ENCODE data around the gene S1PR1. TPM values are rescaled to one million over a fixed set of nuclear protein-coding genes. Genes with fewer than 3 reads are reported as not detected.

Gene S1PR1
- polyA plus RNA-seq, 1 donor (not counting 4 experiments of a cell fraction or from before 2014, with no cell fraction given), result 3.1 TPM

DNA sequence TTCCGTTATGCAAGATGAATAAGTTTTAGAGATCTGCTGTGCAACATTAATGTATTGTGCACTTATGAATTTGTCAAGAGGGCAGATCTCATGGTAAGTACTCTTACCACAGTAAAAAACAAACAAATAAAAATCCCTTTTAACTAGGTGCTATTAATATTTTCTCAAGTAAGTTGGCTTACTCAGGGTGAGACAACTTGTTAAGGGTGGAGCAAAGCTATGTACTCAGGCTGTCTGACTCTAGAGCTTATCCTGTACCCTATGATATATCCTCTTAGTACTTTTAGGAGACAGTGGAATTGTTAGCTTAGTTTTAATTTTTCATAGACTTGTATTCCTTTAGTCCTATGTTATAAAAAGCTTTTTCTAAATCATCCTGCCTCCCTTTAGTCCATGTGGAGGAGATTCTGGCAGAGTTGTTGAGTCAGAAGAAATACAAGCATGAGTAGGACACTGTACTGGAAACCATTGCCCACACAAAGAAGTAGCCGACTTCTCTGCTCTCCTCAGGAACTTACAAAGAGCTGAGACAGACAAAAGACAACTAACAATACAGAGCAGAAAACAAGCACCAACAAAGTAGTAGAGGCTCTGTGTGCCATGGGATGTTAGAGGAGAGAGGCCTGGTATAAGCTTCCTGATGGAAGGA is 49.2 kb downstream of the S1PR1 start:
- no peaks in the 10 kb centered on the region for H3K79me2 ChIP-seq (ENCODE audit: control insufficient read depth, insufficient read depth, low read length)
- no peaks in the 10 kb centered on the region for H3K9me3 ChIP-seq (ENCODE audit: control insufficient read depth, low read depth, low read length)
- TF ChIP-seq, protein P1, sequence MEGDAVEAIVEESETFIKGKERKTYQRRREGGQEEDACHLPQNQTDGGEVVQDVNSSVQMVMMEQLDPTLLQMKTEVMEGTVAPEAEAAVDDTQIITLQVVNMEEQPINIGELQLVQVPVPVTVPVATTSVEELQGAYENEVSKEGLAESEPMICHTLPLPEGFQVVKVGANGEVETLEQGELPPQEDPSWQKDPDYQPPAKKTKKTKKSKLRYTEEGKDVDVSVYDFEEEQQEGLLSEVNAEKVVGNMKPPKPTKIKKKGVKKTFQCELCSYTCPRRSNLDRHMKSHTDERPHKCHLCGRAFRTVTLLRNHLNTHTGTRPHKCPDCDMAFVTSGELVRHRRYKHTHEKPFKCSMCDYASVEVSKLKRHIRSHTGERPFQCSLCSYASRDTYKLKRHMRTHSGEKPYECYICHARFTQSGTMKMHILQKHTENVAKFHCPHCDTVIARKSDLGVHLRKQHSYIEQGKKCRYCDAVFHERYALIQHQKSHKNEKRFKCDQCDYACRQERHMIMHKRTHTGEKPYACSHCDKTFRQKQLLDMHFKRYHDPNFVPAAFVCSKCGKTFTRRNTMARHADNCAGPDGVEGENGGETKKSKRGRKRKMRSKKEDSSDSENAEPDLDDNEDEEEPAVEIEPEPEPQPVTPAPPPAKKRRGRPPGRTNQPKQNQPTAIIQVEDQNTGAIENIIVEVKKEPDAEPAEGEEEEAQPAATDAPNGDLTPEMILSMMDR (optimal IDR thresholded peaks at IDR 0.05 in 1 of 3, IDR thresholded peaks at IDR 0.05 in 1 of 3, conservative IDR thresholded peaks at IDR 0.05 in 1 of 3; ENCODE audit: extremely low read depth in 1 of 3, insufficient read depth in 2 of 3, low read length in 3 of 3), result no peak
- no peak for TF ChIP-seq EZH2 (IDR thresholded peaks at IDR 0.05; ENCODE audit: low read length)
- no peaks in the 10 kb centered on the region for H3K27me3 ChIP-seq (ENCODE audit: control insufficient read depth, extremely low read depth, insufficient read depth, low read length)
- H2AFZ ChIP-seq (ENCODE audit: control insufficient read depth, low read length), result no peak overlapping the region
- H3K4me2 ChIP-seq (ENCODE audit: control insufficient read depth, extremely low read depth, insufficient read depth, low read depth, low read length), result no peak overlapping the region
- no peak overlapping the region for H3K27ac ChIP-seq (ENCODE audit: control insufficient read depth, insufficient read depth, low read length)
- no peaks in the 10 kb centered on the region for H3K36me3 ChIP-seq (ENCODE audit: control insufficient read depth in 2 of 2, extremely low read depth in 1 of 2, insufficient read depth in 2 of 2, low read length in 2 of 2)
- FAIRE-seq (no peak), DNase-seq (ENCODE audit: low read depth, low spot score) (no peak)
- dilution Hi-C loops (cut with MboI; ENCODE audit: extremely low pct_ligation_motif_present, low sequenced_read_pairs), result no loop called here
- no peak overlapping the region for H3K9ac ChIP-seq (ENCODE audit: control insufficient read depth, extremely low read depth, insufficient read depth, low read length)
- no peaks in the 10 kb centered on the region for H4K20me1 ChIP-seq (ENCODE audit: control insufficient read depth, extremely low read depth, insufficient read depth, low read length)
- H3K4me1 ChIP-seq (ENCODE audit: control insufficient read depth, extremely low read depth, insufficient read depth, low read length), result no peaks in the 10 kb centered on the region
- H3K9me1 ChIP-seq (ENCODE audit: control insufficient read depth, extremely low read depth, insufficient read depth, low read length), result no peaks in the 10 kb centered on the region
- no peak overlapping the region for H3K4me3 ChIP-seq (ENCODE audit: control insufficient read depth in 2 of 3, extremely low read depth in 1 of 3, insufficient read depth in 2 of 3, low read depth in 1 of 3, low read length in 3 of 3)

DNA sequence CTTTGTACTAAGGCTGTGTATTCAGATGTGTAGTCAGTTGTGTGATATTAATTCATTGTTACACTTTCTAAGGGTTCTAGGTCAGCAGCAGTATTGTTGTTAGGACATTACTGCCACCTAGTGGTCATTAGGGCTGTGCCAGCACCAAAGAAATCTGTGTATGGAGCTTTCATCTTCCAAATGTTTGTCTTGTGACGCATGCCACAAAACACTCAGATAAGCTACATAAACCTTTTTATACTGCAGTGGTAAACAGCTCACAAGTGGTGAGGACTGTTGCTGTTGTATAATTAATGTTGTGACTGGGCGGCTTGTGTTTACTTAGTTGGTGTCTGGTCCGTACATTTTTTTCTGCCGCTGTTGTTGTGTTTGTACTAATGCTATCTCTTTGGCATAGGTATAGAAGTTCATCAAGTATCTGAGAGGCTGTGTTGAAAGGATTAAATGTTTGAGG is 51.7 kb downstream of the S1PR1 start:
- dilution Hi-C loops (cut with MboI; ENCODE audit: extremely low pct_ligation_motif_present, low sequenced_read_pairs), result no loop called here
- Histone ChIP-seq H3K9me3 (ENCODE audit: control insufficient read depth, low read depth, low read length) (no peaks in the 10 kb centered on the region), H3K9me1 (ENCODE audit: control insufficient read depth, extremely low read depth, insufficient read depth, low read length) (no peaks in the 10 kb centered on the region), H3K27ac (ENCODE audit: control insufficient read depth, insufficient read depth, low read length) (no peak overlapping the region), H3K27me3 (ENCODE audit: control insufficient read depth, extremely low read depth, insufficient read depth, low read length) (no peaks in the 10 kb centered on the region), H3K36me3 (ENCODE audit: control insufficient read depth in 2 of 2, extremely low read depth in 1 of 2, insufficient read depth in 2 of 2, low read length in 2 of 2) (no peaks in the 10 kb centered on the region), H3K9ac (ENCODE audit: control insufficient read depth, extremely low read depth, insufficient read depth, low read length) (no peak overlapping the region), H3K4me3 (ENCODE audit: control insufficient read depth in 2 of 3, extremely low read depth in 1 of 3, insufficient read depth in 2 of 3, low read depth in 1 of 3, low read length in 3 of 3) (no peak overlapping the region), H3K79me2 (ENCODE audit: control insufficient read depth, insufficient read depth, low read length) (no peaks in the 10 kb centered on the region), H3K4me2 (ENCODE audit: control insufficient read depth, extremely low read depth, insufficient read depth, low read depth, low read length) (no peak overlapping the region), H3K4me1 (ENCODE audit: control insufficient read depth, extremely low read depth, insufficient read depth, low read length) (no peaks in the 10 kb centered on the region), H4K20me1 (ENCODE audit: control insufficient read depth, extremely low read depth, insufficient read depth, low read length) (no peaks in the 10 kb centered on the region), H2AFZ (ENCODE audit: control insufficient read depth, low read length) (no peak overlapping the region)
- DNase-seq (ENCODE audit: low read depth, low spot score) (peak; percentile 56), FAIRE-seq (peak; percentile 79)
- no peak for TF ChIP-seq EZH2 (IDR thresholded peaks at IDR 0.05; ENCODE audit: low read length)
- TF ChIP-seq, protein P1 (optimal IDR thresholded peaks at IDR 0.05 in 1 of 3, IDR thresholded peaks at IDR 0.05 in 1 of 3, conservative IDR thresholded peaks at IDR 0.05 in 1 of 3; ENCODE audit: extremely low read depth in 1 of 3, insufficient read depth in 2 of 3, low read length in 3 of 3), result peak; percentile 70 to 87 (median 79)
